ENCODE results near the gene MTG2. TPM values are rescaled to one million over a fixed set of nuclear protein-coding genes. Genes with fewer than 3 reads are reported as not detected.

MTG2 gene
- total RNA-seq, 1 experiment from 2014 or later: 27.9 TPM

DNA sequence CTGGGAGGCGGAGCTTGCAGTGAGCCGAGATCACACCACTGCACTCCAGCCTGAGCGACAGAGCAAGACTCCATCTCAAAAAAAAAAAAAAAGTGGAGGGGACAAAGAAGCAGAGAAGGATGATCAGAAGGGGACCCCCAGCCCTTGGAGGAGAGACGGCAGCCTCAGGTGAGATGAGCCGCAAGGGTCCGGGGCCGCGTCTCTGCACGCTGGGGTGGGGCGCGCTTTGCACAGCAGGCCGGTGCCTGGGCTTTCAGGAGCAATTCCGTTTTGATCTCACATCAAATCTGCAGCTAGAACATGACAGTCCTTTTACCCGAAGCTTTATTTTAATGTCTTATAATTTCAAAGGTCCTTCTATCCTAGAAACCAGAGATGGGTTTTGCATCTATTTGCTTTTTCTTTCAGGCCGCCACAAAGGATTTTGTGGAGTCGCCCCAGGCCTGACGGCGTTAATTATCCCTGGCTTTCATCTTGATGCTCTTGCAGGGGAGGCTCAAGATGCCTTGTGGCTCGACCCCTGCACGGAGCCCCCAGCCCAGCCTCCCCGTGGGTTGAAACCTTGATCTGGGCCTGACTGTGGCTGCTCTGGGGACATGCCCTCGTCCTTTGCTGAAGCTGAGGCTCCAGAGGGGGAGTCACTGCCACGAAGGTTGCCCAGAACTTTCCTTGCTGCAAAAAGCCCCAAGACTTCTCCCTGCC, 20.0 kb downstream of the MTG2 start:
- POLR2A ChIA-PET: no interaction called here
- H3K4me3 Mint-ChIP-seq: no peak overlapping the region
- H3K36me3 Mint-ChIP-seq: peaks cover 39% of the 10 kb centered on the region
- ATAC-seq (no peak), DNase-seq (ENCODE audit: low spot score) (no peak)
- no peak overlapping the region; the same call in 1 of the 2 replicates for H3K27ac Mint-ChIP-seq
- CTCF ChIA-PET: no interaction called here
- H3K4me1 Mint-ChIP-seq: no peaks in the 10 kb centered on the region
- TF ChIP-seq ZNF121 (CRISPR knock-in tag; IDR thresholded peaks at IDR 0.05): no peak
- TF ChIP-seq, protein P1, sequence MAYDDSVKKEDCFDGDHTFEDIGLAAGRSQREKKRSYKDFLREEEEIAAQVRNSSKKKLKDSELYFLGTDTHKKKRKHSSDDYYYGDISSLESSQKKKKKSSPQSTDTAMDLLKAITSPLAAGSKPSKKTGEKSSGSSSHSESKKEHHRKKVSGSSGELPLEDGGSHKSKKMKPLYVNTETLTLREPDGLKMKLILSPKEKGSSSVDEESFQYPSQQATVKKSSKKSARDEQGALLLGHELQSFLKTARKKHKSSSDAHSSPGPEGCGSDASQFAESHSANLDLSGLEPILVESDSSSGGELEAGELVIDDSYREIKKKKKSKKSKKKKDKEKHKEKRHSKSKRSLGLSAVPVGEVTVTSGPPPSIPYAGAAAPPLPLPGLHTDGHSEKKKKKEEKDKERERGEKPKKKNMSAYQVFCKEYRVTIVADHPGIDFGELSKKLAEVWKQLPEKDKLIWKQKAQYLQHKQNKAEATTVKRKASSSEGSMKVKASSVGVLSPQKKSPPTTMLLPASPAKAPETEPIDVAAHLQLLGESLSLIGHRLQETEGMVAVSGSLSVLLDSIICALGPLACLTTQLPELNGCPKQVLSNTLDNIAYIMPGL (CRISPR knock-in tag; IDR thresholded peaks at IDR 0.05): no peak
- TF ChIP-seq, protein P2, sequence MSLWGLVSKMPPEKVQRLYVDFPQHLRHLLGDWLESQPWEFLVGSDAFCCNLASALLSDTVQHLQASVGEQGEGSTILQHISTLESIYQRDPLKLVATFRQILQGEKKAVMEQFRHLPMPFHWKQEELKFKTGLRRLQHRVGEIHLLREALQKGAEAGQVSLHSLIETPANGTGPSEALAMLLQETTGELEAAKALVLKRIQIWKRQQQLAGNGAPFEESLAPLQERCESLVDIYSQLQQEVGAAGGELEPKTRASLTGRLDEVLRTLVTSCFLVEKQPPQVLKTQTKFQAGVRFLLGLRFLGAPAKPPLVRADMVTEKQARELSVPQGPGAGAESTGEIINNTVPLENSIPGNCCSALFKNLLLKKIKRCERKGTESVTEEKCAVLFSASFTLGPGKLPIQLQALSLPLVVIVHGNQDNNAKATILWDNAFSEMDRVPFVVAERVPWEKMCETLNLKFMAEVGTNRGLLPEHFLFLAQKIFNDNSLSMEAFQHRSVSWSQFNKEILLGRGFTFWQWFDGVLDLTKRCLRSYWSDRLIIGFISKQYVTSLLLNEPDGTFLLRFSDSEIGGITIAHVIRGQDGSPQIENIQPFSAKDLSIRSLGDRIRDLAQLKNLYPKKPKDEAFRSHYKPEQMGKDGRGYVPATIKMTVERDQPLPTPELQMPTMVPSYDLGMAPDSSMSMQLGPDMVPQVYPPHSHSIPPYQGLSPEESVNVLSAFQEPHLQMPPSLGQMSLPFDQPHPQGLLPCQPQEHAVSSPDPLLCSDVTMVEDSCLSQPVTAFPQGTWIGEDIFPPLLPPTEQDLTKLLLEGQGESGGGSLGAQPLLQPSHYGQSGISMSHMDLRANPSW (CRISPR knock-in tag; conservative IDR thresholded peaks at IDR 0.05; ENCODE audit: low read depth): no peak
- no peak for TF ChIP-seq NFATC4 (CRISPR knock-in tag; IDR thresholded peaks at IDR 0.05)
- no peak for TF ChIP-seq EMX1 (CRISPR knock-in tag; IDR thresholded peaks at IDR 0.05)
- TF ChIP-seq, protein P3, sequence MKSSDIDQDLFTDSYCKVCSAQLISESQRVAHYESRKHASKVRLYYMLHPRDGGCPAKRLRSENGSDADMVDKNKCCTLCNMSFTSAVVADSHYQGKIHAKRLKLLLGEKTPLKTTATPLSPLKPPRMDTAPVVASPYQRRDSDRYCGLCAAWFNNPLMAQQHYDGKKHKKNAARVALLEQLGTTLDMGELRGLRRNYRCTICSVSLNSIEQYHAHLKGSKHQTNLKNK (CRISPR knock-in tag; IDR thresholded peaks at IDR 0.05): no peak
- TF ChIP-seq TEAD1 (CRISPR knock-in tag; IDR thresholded peaks at IDR 0.05): no peak
- TF ChIP-seq, protein P4, sequence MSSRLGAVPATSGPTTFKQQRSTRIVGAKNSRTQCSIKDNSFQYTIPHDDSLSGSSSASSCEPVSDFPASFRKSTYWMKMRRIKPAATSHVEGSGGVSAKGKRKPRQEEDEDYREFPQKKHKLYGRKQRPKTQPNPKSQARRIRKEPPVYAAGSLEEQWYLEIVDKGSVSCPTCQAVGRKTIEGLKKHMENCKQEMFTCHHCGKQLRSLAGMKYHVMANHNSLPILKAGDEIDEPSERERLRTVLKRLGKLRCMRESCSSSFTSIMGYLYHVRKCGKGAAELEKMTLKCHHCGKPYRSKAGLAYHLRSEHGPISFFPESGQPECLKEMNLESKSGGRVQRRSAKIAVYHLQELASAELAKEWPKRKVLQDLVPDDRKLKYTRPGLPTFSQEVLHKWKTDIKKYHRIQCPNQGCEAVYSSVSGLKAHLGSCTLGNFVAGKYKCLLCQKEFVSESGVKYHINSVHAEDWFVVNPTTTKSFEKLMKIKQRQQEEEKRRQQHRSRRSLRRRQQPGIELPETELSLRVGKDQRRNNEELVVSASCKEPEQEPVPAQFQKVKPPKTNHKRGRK (CRISPR knock-in tag; IDR thresholded peaks at IDR 0.05; ENCODE audit: borderline replicate concordance): no peak
- TF ChIP-seq IRF2 (CRISPR knock-in tag; IDR thresholded peaks at IDR 0.05; ENCODE audit: borderline replicate concordance, low read depth): no peak
- TF ChIP-seq, protein P5, sequence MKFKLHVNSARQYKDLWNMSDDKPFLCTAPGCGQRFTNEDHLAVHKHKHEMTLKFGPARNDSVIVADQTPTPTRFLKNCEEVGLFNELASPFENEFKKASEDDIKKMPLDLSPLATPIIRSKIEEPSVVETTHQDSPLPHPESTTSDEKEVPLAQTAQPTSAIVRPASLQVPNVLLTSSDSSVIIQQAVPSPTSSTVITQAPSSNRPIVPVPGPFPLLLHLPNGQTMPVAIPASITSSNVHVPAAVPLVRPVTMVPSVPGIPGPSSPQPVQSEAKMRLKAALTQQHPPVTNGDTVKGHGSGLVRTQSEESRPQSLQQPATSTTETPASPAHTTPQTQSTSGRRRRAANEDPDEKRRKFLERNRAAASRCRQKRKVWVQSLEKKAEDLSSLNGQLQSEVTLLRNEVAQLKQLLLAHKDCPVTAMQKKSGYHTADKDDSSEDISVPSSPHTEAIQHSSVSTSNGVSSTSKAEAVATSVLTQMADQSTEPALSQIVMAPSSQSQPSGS (CRISPR knock-in tag; IDR thresholded peaks at IDR 0.05; ENCODE audit: borderline replicate concordance, low read depth): no peak
- no peaks in the 10 kb centered on the region for H3K9me3 Mint-ChIP-seq
- H3K27me3 Mint-ChIP-seq (ENCODE audit: low read depth): no peaks in the 10 kb centered on the region

DNA sequence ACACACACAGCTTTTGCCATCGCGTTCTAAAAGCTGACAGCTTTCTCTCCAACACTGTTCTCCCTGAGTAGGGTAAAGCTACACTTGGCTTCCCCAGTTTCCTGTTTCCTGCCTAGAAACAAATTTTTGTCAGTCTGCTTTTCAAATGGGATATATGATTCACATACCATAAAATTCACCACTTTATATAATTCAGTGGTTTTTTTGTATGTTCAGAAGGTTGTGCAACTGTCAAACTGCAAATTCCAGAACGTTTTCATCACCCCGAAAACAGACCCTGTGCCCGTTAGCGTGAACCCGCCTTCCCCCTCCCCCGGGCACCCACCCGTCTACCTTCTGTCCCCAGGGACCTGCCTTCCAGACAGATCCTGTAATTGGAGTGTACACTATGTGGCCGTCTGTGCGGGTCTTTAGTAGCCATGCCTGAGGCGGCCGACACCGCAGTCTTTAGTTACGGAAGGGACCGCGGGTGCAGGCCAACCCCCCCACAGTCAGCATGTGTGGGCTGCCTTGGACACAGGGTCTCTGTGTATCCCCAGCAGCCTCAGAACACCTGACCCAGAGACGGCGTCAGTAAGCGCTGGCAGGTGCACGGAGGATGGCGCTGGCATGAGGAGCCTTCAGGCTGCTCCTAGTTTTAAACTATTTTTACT, 20.7 kb downstream of the MTG2 start:
- ChIA-PET CTCF (no interaction called here), POLR2A (no interaction called here)
- no peaks in the 10 kb centered on the region for H3K9me3 Mint-ChIP-seq
- H3K27ac Mint-ChIP-seq: peak overlapping the region; percentile 43
- TF ChIP-seq, protein P6, sequence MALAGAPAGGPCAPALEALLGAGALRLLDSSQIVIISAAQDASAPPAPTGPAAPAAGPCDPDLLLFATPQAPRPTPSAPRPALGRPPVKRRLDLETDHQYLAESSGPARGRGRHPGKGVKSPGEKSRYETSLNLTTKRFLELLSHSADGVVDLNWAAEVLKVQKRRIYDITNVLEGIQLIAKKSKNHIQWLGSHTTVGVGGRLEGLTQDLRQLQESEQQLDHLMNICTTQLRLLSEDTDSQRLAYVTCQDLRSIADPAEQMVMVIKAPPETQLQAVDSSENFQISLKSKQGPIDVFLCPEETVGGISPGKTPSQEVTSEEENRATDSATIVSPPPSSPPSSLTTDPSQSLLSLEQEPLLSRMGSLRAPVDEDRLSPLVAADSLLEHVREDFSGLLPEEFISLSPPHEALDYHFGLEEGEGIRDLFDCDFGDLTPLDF (CRISPR knock-in tag; IDR thresholded peaks at IDR 0.05): no peak
- DNase-seq (ENCODE audit: low spot score) (no peak), ATAC-seq (no peak)
- H3K36me3 Mint-ChIP-seq: peaks cover 38% of the 10 kb centered on the region
- no peak overlapping the region for H3K4me3 Mint-ChIP-seq
- no peaks in the 10 kb centered on the region for H3K27me3 Mint-ChIP-seq (ENCODE audit: low read depth)
- H3K4me1 Mint-ChIP-seq: no peaks in the 10 kb centered on the region

Measured in WTC11 (cell line).